PC-9 (cell line): ENCODE measurements around the gene ARHGEF7.

Experiments
- CTCF ChIP-seq: fragments of 200-600 bp; sonication (generic); conservative IDR thresholded peaks from 2 replicates; pipeline ENCODE4 v1.6.1; 2017; ENCODE audit warnings: mixed run types, antibody characterized with exemption, mild to moderate bottlenecking, moderate library complexity
- EZH2 ChIP-seq: fragments of 200-600 bp; sonication (generic); IDR thresholded peaks from 2 replicates; pipeline ENCODE4 v1.8.0; 2017; ENCODE audit warnings: antibody characterized with exemption, low read depth

GRCh38 chr13:111126509-111126908 lies 11.4 kb downstream of the ARHGEF7 start:
- no peak for TF ChIP-seq CTCF
- TF ChIP-seq EZH2, result no peak
